ENCODE measurements around the gene HABP2.

Gene HABP2

GRCh38 chr10:113562704-113563103, 9.9 kb downstream of the HABP2 start:
- no peak for TF ChIP-seq CTCF (conservative IDR thresholded peaks at IDR 0.05)
- H3K27ac ChIP-seq, result peak overlapping the region; percentile 52; the same call in 1 of the 2 replicates

- TF ChIP-seq CTCF (conservative IDR thresholded peaks at IDR 0.05), result peak; percentile 98
- H3K27ac ChIP-seq, result peak overlapping the region; percentile 52; the same call in 1 of the 2 replicates
These were observed 10.6 kb downstream of the HABP2 start for GRCh38 chr10:113563306-113564088.

GRCh38 chr10:113565364-113565763, 12.5 kb downstream of the HABP2 start:
- H3K27ac ChIP-seq, result no peak overlapping the region
- no peak for TF ChIP-seq CTCF (conservative IDR thresholded peaks at IDR 0.05)

- no peak overlapping the region for H3K27ac ChIP-seq
- no peak for TF ChIP-seq CTCF (conservative IDR thresholded peaks at IDR 0.05)
These were observed 14.0 kb downstream of the HABP2 start for GRCh38 chr10:113566888-113567287.

GRCh38 chr10:113569576-113569975, 16.7 kb downstream of the HABP2 start:
- no peak for TF ChIP-seq CTCF (conservative IDR thresholded peaks at IDR 0.05)
- no peak overlapping the region for H3K27ac ChIP-seq

- no peak overlapping the region for H3K27ac ChIP-seq
- no peak for TF ChIP-seq CTCF (conservative IDR thresholded peaks at IDR 0.05)
These were observed 19.9 kb downstream of the HABP2 start for GRCh38 chr10:113572520-113573290.

GRCh38 chr10:113573368-113573767, 20.5 kb downstream of the HABP2 start:
- H3K27ac ChIP-seq, result no peak overlapping the region
- no peak for TF ChIP-seq CTCF (conservative IDR thresholded peaks at IDR 0.05)
